Kidney (tissue), 14 donors: ENCODE data around the gene TRIM32. TPM values are rescaled to one million over a fixed set of nuclear protein-coding genes. Genes with fewer than 3 reads are reported as not detected.

Experiments
- DNase-seq, 5 donors: peaks; one replicate each; pipeline ENCODE4 v3.0.0-alpha.2; 2013 to 2020
- FAIRE-seq: peaks from 2 replicates; lab custom pipeline; 2012; peaks lifted over from hg19 to GRCh38; lab: Jason Lieb, UNC
- H3K27ac ChIP-seq, 2 donors: one replicate each; pipeline ENCODE4 v1.7.0; 2013; ENCODE audit warnings: low read depth in 2 of 2, low read length in 2 of 2, inconsistent platforms in 1 of 2
- H3K27me3 ChIP-seq: one replicate; pipeline ENCODE4 v1.7.1; 2013; ENCODE audit warnings: low read length, inconsistent platforms; ENCODE audit not compliant: control insufficient read depth, insufficient read depth
- H3K36me3 ChIP-seq, 3 donors: one replicate each; pipeline versions ENCODE4 v1.7.0 to v1.7.1; 2013; ENCODE audit warnings: low read length in 3 of 3, control low read depth in 1 of 3, inconsistent platforms in 1 of 3; ENCODE audit not compliant: insufficient read depth in 3 of 3, control insufficient read depth in 2 of 3
- H3K4me1 ChIP-seq, 3 donors: one replicate each; pipeline versions ENCODE4 v1.7.0 to v1.7.1; 2013; ENCODE audit warnings: low read length in 3 of 3, inconsistent platforms in 1 of 3, low read depth in 1 of 3; ENCODE audit not compliant: control insufficient read depth in 2 of 3, insufficient read depth in 2 of 3
- H3K4me3 ChIP-seq, 3 donors: one replicate each; pipeline versions ENCODE4 v1.7.0 to v1.8.1; 2013; ENCODE audit warnings: low read length in 3 of 3, control low read depth in 1 of 3, inconsistent platforms in 1 of 3
- H3K9ac ChIP-seq, 3 donors: one replicate each; pipeline versions ENCODE4 v1.7.0 to v1.7.1; 2013; ENCODE audit warnings: low read length in 3 of 3, control low read depth in 1 of 3, inconsistent platforms in 1 of 3
- H3K9me3 ChIP-seq, 3 donors: one replicate each; pipeline versions ENCODE4 v1.7.0 to v1.7.1; 2013; ENCODE audit warnings: low read length in 3 of 3, control low read depth in 1 of 3, inconsistent platforms in 1 of 3; ENCODE audit not compliant: control insufficient read depth in 2 of 3, insufficient read depth in 1 of 3
- intact Hi-C: fragments of 100-400 bp; cut with DNase I; formaldehyde crosslinking; loops from one replicate; pipeline ENCODE4 v1.11.1; 2022
- polyA plus RNA-seq: library from polyadenylated mRNA; stranded (reverse); fragments of 350-450 nt; fragmentation: Illumina TruSeq; extraction: RNeasy Lipid Tissue Mini Kit (QIAGEN cat#74804); gene quantifications from one replicate; pipeline ENCODE4 v1.2.3, GENCODE V29; 2014; ENCODE audit warnings: low read depth, low replicate concordance; ENCODE audit not compliant: insufficient read depth
- total RNA-seq: library from RNA; stranded (reverse); fragmentation: NEBNext Ultra II Directional; extraction: Animal tissue kit (Norgen Biotek cat#: 25700); gene quantifications from one replicate; pipeline ENCODE4 v1.2.1, GENCODE V29; 2021
- TF ChIP-seq, protein P1 (sequence below): IDR thresholded peaks from 3 replicates; pipeline ENCODE4 v1.5.1; 2012; ENCODE audit warnings: mild to moderate bottlenecking, moderate library complexity, borderline replicate concordance; ENCODE audit not compliant: insufficient read depth; ENCODE audit errors: extremely low read depth
- donor health status: control.
- donor health status: control.
- donor health status: control.
- donor health status: control.
- donor health status: control.
- donor health status: DM: yes; HTN: yes; CAD: no.
- donor health status: Normal renal cell carcinoma (clear cell type).

Gene TRIM32
- total and polyA plus RNA-seq, 2 donors from 2014 or later, result 5.2 to 22.6 TPM

DNA sequence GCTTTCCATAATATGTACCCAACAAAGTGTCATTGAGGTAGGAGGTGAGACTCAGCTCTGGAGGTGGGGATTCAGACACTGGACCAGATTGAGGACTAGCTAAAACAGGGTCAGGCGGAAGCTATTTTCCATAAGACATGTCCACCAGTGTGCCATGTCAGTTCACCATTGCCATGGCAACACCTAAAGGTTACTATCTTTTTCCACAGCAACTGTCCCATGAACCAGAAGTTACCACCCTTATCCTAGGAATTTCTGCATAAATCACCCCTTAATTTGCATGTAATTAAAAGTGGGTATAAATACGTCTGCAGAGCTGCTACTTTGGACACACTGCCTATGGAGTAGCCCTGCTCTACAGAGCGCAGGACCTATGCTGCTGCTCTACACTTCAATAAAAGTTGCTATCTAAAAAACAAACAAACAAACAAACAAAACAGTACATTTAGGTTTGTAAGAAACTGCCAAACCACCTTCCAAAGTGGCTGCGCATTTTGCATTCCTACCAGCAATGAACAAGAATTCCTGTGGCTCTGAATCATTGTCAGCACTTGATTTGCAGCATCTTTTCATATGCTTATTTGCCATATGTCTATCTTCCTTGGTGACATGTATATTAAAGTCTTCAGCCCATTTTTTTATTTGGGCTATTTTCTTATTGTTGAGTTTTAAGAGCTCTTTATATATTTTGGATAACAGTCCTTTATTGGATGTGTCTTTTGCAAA is 18.0 kb upstream of the TRIM32 start:
- H3K4me3 ChIP-seq, result no peak overlapping the region
- intact Hi-C loops, result no loop called here
- no peak for FAIRE-seq

DNA sequence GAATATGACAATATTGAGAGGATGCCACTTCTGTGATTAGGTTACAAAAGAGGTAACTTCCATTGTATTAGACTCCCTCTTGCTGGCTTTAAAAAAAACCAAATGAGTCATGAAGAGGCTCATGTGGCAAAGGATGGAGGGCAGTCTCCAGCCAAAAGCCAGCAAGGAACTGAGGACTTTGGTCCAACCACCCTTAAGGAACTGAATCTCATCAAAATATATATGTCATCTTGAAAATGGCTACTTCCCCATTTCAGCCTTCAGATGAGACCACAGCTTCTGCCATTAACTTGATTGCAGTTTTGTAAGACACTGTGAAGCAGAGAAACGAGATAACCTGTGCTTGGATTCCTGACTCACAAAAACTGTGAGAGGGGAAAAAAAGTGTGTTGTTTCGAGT is 15.5 kb upstream of the TRIM32 start:
- H3K9ac ChIP-seq, result no peak overlapping the region
- no peak for FAIRE-seq

More for the DNA sequence above, 18.0 kb upstream of the TRIM32 start:
- H3K4me1 ChIP-seq, result no peaks in the 10 kb centered on the region
- TF ChIP-seq, protein P1, sequence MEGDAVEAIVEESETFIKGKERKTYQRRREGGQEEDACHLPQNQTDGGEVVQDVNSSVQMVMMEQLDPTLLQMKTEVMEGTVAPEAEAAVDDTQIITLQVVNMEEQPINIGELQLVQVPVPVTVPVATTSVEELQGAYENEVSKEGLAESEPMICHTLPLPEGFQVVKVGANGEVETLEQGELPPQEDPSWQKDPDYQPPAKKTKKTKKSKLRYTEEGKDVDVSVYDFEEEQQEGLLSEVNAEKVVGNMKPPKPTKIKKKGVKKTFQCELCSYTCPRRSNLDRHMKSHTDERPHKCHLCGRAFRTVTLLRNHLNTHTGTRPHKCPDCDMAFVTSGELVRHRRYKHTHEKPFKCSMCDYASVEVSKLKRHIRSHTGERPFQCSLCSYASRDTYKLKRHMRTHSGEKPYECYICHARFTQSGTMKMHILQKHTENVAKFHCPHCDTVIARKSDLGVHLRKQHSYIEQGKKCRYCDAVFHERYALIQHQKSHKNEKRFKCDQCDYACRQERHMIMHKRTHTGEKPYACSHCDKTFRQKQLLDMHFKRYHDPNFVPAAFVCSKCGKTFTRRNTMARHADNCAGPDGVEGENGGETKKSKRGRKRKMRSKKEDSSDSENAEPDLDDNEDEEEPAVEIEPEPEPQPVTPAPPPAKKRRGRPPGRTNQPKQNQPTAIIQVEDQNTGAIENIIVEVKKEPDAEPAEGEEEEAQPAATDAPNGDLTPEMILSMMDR, result no peak
- DNase-seq, result no peak
- no peak overlapping the region for H3K9ac ChIP-seq
- H3K36me3 ChIP-seq, result no peaks in the 10 kb centered on the region
- H3K27ac ChIP-seq, result no peak overlapping the region
- H3K27me3 ChIP-seq, result no peaks in the 10 kb centered on the region
- peaks cover 0 to 7% (median 0%) of the 10 kb centered on the region in 3 donors for H3K9me3 ChIP-seq

DNA sequence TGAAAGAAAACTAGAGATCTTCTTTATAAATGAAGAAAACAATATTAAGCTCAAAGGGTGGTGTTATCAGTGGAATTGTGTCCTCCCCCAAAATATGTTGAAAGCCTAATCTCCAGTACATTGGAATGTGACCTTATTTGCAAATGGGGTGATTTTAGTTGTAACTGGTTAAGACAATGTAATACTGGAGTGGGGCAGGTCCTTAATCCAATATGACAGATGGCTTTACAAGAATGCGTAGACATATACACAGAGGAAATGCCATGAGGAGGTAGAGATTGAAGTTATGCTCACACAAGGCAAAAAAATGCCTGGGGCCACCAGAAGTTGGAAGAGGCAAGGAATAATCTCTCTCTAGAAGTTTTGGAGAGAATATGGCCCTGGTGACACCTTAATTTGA is 13.7 kb upstream of the TRIM32 start:
- DNase-seq, result no peak
- no peak overlapping the region for H3K4me3 ChIP-seq
- no peaks in the 10 kb centered on the region for H3K4me1 ChIP-seq
- H3K36me3 ChIP-seq, result peaks cover 0 to 4% (median 0%) of the 10 kb centered on the region in 3 donors
- intact Hi-C loops, result no loop called here
- H3K9ac ChIP-seq, result no peak overlapping the region
- H3K27me3 ChIP-seq, result no peaks in the 10 kb centered on the region
- no peak for FAIRE-seq
- H3K27ac ChIP-seq, result no peak overlapping the region
- TF ChIP-seq, protein P1, result no peak
- peaks cover 0 to 11% (median 0%) of the 10 kb centered on the region in 3 donors for H3K9me3 ChIP-seq

More for the DNA sequence above, 15.5 kb upstream of the TRIM32 start:
- H3K27me3 ChIP-seq, result no peaks in the 10 kb centered on the region
- peaks cover 0 to 4% (median 0%) of the 10 kb centered on the region in 3 donors for H3K36me3 ChIP-seq
- no peak overlapping the region for H3K4me3 ChIP-seq
- no peaks in the 10 kb centered on the region for H3K4me1 ChIP-seq
- TF ChIP-seq, protein P1, result no peak
- no peak overlapping the region for H3K27ac ChIP-seq
- intact Hi-C loops, result no loop called here
- DNase-seq, result no peak
- H3K9me3 ChIP-seq, result peaks cover 0 to 11% (median 0%) of the 10 kb centered on the region in 3 donors
